K562 (cell line): Measurements from ENCODE around the gene KHSRP. TPM values are rescaled to one million over a fixed set of nuclear protein-coding genes. Genes with fewer than 3 reads are reported as not detected.
"Not testable (repeated sequence)": the region's sequence is repeated elsewhere in the genome, so short reads cannot be mapped to it uniquely, and the experiment has no call there.

Experiments used
- ATAC-seq: fragments of 200-7000 bp; cut with Tn5 transposase; 3 replicates; pipeline ENCODE4 v1.9.1; 2020; ENCODE audit warnings: moderate library complexity
- BruUV-seq: library from RNA; stranded (reverse); fragments of 400-500 nt; replicated peaks from 2 replicates; lab custom pipeline; 2021; lab: Mats Ljungman, UMichigan
- CTCF ChIA-PET: fragments of 300-600 bp; formaldehyde crosslinking; extraction: SDS; loops from one replicate; lab custom pipeline; 2021; ENCODE audit warnings: low intra/inter-chr PET ratio; lab: Yijun Ruan, JAX
- POLR2A ChIA-PET: fragments of 300-600, 350-650 bp; sonication (Branson Sonifier 250); formaldehyde crosslinking; extraction: SDS; loops from one replicate; lab custom pipeline; 2021; ENCODE audit warnings: antibody characterized with exemption, inconsistent platforms; lab: Yijun Ruan, JAX
- DNase-seq, 4 experiments: peaks; one replicate each; pipeline versions ENCODE4 v3.0.0 to v3.0.0-alpha.2; 2011 to 2018; ENCODE audit warnings: low spot score in 3 of 4, mixed read lengths in 3 of 4; ENCODE audit errors: extremely low read depth in 1 of 4
- FAIRE-seq: peaks from 2 replicates; lab custom pipeline; 2011; peaks lifted over from hg19 to GRCh38; lab: Jason Lieb, UNC
- H2AFZ ChIP-seq: 2 replicates; pipeline ENCODE4 v1.6.0; 2011; ENCODE audit warnings: low read depth, low read length, control low read depth, inconsistent platforms
- H3K27ac ChIP-seq: fragments of 200-600 bp; 3 replicates; pipeline ENCODE4 v1.8.0; 2011; ENCODE audit warnings: low read depth, mild to moderate bottlenecking, control low read depth, inconsistent platforms, low read length, moderate library complexity, mixed read lengths; ENCODE audit errors: extremely low read depth
- H3K27me3 ChIP-seq, 2 experiments: fragments of 300-600 bp in 1 of 2; 2 replicates in 1 of 2; 3 replicates in 1 of 2; pipeline versions ENCODE4 v1.6.0 to v1.8.0; 2011; ENCODE audit warnings: inconsistent platforms in 2 of 2, low read length in 2 of 2, mild to moderate bottlenecking in 1 of 2, mixed read lengths in 1 of 2, moderate library complexity in 1 of 2; ENCODE audit not compliant: control insufficient read depth in 2 of 2, insufficient read depth in 2 of 2
- H3K36me3 ChIP-seq: fragments of 300-600 bp; 3 replicates; pipeline ENCODE4 v1.8.0; 2011; ENCODE audit warnings: mild to moderate bottlenecking, low read length, inconsistent platforms; ENCODE audit not compliant: control insufficient read depth, insufficient read depth
- H3K4me1 ChIP-seq, 2 experiments: fragments of 200-600 bp in 1 of 2; replicated peaks in 1 of 2; 2 replicates in 1 of 2; 3 replicates in 1 of 2; pipeline versions ENCODE4 v1.5.1 to v1.8.0; 2011; ENCODE audit warnings: inconsistent platforms in 2 of 2, low read length in 2 of 2, mild to moderate bottlenecking in 1 of 2, mixed read lengths in 1 of 2, moderate library complexity in 1 of 2; ENCODE audit not compliant: control insufficient read depth in 2 of 2, insufficient read depth in 2 of 2
- H3K4me2 ChIP-seq: 2 replicates; pipeline ENCODE4 v1.6.1; 2011; ENCODE audit warnings: low read length, control low read depth, inconsistent platforms, mixed read lengths; ENCODE audit not compliant: insufficient read depth
- H3K4me3 ChIP-seq: fragments of 200-600 bp; sonication (generic), shearing (Covaris generic); 2 replicates; pipeline ENCODE4 v1.5.1; 2016; ENCODE audit warnings: control low read depth, inconsistent platforms
- H3K79me2 ChIP-seq: fragments of 200-600 bp; 3 replicates; pipeline ENCODE4 v1.8.0; 2011; ENCODE audit warnings: low read length, inconsistent platforms; ENCODE audit not compliant: control insufficient read depth, insufficient read depth
- H3K9ac ChIP-seq, 2 experiments: 2 replicates each; pipeline versions ENCODE4 v1.6.0 to v1.6.1; 2011; ENCODE audit warnings: low read depth in 2 of 2, low read length in 2 of 2, control low read depth in 1 of 2, inconsistent platforms in 1 of 2, mild to moderate bottlenecking in 1 of 2, mixed read lengths in 1 of 2; ENCODE audit not compliant: insufficient read depth in 1 of 2
- H3K9me1 ChIP-seq: one replicate; pipeline ENCODE4 v1.6.0; 2011; ENCODE audit warnings: inconsistent platforms, mild to moderate bottlenecking, low read length, moderate library complexity; ENCODE audit not compliant: control insufficient read depth, insufficient read depth
- H3K9me3 ChIP-seq: replicated peaks from 2 replicates; pipeline ENCODE4 v1.5.1; 2011; ENCODE audit warnings: low read depth, low read length, inconsistent platforms; ENCODE audit not compliant: control insufficient read depth, insufficient read depth
- H4K20me1 ChIP-seq: replicated peaks from 2 replicates; pipeline ENCODE4 v1.6.1; 2011; ENCODE audit warnings: low read length, inconsistent platforms, mixed read lengths; ENCODE audit not compliant: control insufficient read depth, insufficient read depth
- CREM ChIP-seq: IDR thresholded peaks from 2 replicates; pipeline ENCODE4 v1.6.1; 2014; ENCODE audit warnings: antibody characterized with exemption, low read depth
- GTF2F1 ChIP-seq: IDR thresholded peaks from 2 replicates; pipeline ENCODE4 v1.6.1; 2011; ENCODE audit warnings: low read depth, low read length, improper control_type of control experiment
- HNRNPK ChIP-seq: fragments of 200-400 bp; formaldehyde crosslinking; IDR thresholded peaks from one replicate; pipeline ENCODE4 v1.6.1; 2018; ENCODE audit warnings: mild to moderate bottlenecking, low read depth, low read length; ENCODE audit not compliant: poor library complexity, severe bottlenecking
- PCBP2 ChIP-seq: fragments of 200-400 bp; formaldehyde crosslinking; IDR thresholded peaks from 2 replicates; pipeline ENCODE4 v1.6.1; 2018; ENCODE audit warnings: low read length, low read depth, mild to moderate bottlenecking, moderate library complexity; ENCODE audit not compliant: poor library complexity, severe bottlenecking
- RBM34 ChIP-seq: fragments of 200-400 bp; formaldehyde crosslinking; IDR thresholded peaks from 2 replicates; pipeline ENCODE4 v1.6.1; 2018; ENCODE audit warnings: low read length, borderline replicate concordance; ENCODE audit not compliant: insufficient read depth
- SRF ChIP-seq, 2 experiments: fragments of 250-450, 450-650 bp in 1 of 2; sonication (Bioruptor Pico) in 1 of 2; sonication (generic) in 1 of 2; formaldehyde crosslinking; IDR thresholded peaks; 2 replicates each; pipeline versions ENCODE4 v1.5.0 to v1.5.1; 2020 to 2022; ENCODE audit warnings: mild to moderate bottlenecking in 1 of 2, missing genetic modification reagents in 1 of 2
- TCF7 ChIP-seq: sonication (generic); IDR thresholded peaks from 2 replicates; pipeline ENCODE4 v1.6.1; 2016; ENCODE audit warnings: antibody characterized with exemption, borderline replicate concordance
- TRIM24 ChIP-seq, 2 experiments: fragments of 450-650 bp; IDR thresholded peaks; 2 replicates each; pipeline ENCODE4 v1.6.1; 2016
- ZFP36 ChIP-seq: fragments of 150-350 bp; IDR thresholded peaks from 2 replicates; pipeline ENCODE4 v1.6.1; 2018; ENCODE audit warnings: low read length, low read depth; ENCODE audit not compliant: partially characterized antibody
- ZNF12 ChIP-seq: sonication (generic); formaldehyde crosslinking; IDR thresholded peaks from 2 replicates; pipeline ENCODE4 v1.4.0; 2020; ENCODE audit warnings: mild to moderate bottlenecking, missing genetic modification reagents
- ZNF121 ChIP-seq: sonication (generic); formaldehyde crosslinking; conservative IDR thresholded peaks from 2 replicates; pipeline ENCODE4 v1.8.0; 2022; ENCODE audit warnings: missing genetic modification reagents
- ZNF263 ChIP-seq: sonication (generic); formaldehyde crosslinking; IDR thresholded peaks from 2 replicates; pipeline ENCODE4 v1.8.0; 2022; ENCODE audit warnings: mild to moderate bottlenecking, missing genetic modification reagents, borderline replicate concordance
- ZNF79 ChIP-seq: fragments of 250-450 bp; sonication (Bioruptor Pico); IDR thresholded peaks from 2 replicates; pipeline ENCODE4 v1.4.0; 2020; ENCODE audit warnings: low read depth, mild to moderate bottlenecking, moderate library complexity
- WGBS: fragments of 100-300 bp; shearing (Covaris generic); methylation state at CpG from one replicate; pipeline ENCODE4 v1.1.6; 2016; ENCODE audit warnings: low coverage, mixed read lengths; ENCODE audit not compliant: insufficient coverage; ENCODE audit errors: missing lambda C conversion rate; 5-methylcytosine and 5-hydroxymethylcytosine counted together
- in situ Hi-C: fragments of 300-500 bp; cut with MboI; formaldehyde crosslinking; loops from 4 replicates; pipeline ENCODE4 v1.15.0; 2018; ENCODE audit warnings: inconsistent platforms, mixed read lengths
- intact Hi-C: fragments of 100-400 bp; cut with micrococcal nuclease; formaldehyde crosslinking; loops from 2 replicates; pipeline ENCODE4 v1.14.2; 2022
- polyA plus RNA-seq, 8 experiments: library from polyadenylated mRNA; depleted of rRNA in 4 of 8; stranded (reverse) in 5 of 8; unstranded in 3 of 8; fragments of >200 nt; fragmentation: Nextera tagmentation in 2 of 8; fragmentation: Illumina TruSeq in 1 of 8; extraction: Ambion mirVana in 2 of 8; extraction: Trizol in 1 of 8; gene quantifications; 2 replicates each; pipeline versions ENCODE4 v1.2.1 to v1.2.3, GENCODE V29; 2011 to 2014; ENCODE audit warnings: inconsistent platforms in 1 of 8, missing spikeins in 1 of 8
- total RNA-seq, 7 experiments: library from RNA; depleted of rRNA in 6 of 7; stranded (reverse); fragments of >200 nt in 6 of 7; fragmentation: Illumina TruSeq in 2 of 7; extraction: Trizol in 2 of 7; gene quantifications; 2 replicates each; pipeline versions ENCODE4 v1.2.1 to v1.2.3, GENCODE V29; 2011 to 2021; ENCODE audit warnings: low replicate concordance in 1 of 7

KHSRP gene
- total and polyA plus RNA-seq, 9 of the 15 experiments (the other 6 are each of a cell fraction or from before 2014, with no cell fraction given) = 4.2 to 564 (median 139) TPM

GRCh38 chr19:6428692-6429418, 4.2 kb upstream of the KHSRP start:
- FAIRE-seq, CTCF ChIA-PET: not testable (repeated sequence)
- intact Hi-C loops = loop anchor here (10.0 kb wide), 2 partner anchors 114 to 264 kb away; no protein-coding TSS in a partner anchor

GRCh38 chr19:6427131-6427530, 2.5 kb upstream of the KHSRP start:
- CTCF ChIA-PET = no interaction called here
- Histone ChIP-seq H3K27ac (no peak overlapping the region), H3K79me2 (peaks cover 39% of the 10 kb centered on the region), H3K4me3 (no peak overlapping the region), H3K4me1 (peaks cover 17 to 38% of the 10 kb centered on the region in 2 experiments), H2AFZ (no peak overlapping the region), H3K9me1 (peaks cover 14% of the 10 kb centered on the region), H3K9ac (0 out of 4 replicates have a peak overlapping the region, but pooled peaks of 1 of the 2 experiments have one; percentile 62), H3K9me3 (no peaks in the 10 kb centered on the region), H3K4me2 (no peak overlapping the region), H3K27me3 (no peaks in the 10 kb centered on the region), H3K36me3 (peaks cover 12% of the 10 kb centered on the region), H4K20me1 (peaks cover 19% of the 10 kb centered on the region)
- intact Hi-C loops = loop anchor here (10.0 kb wide), 2 partner anchors 112 to 262 kb away; no protein-coding TSS in a partner anchor
- no peak for FAIRE-seq
- BruUV-seq = no TSS peak
- 95% methylated on average over 15 of the region's 18 CpGs for WGBS
- in situ Hi-C loops = no loop called here
- POLR2A ChIA-PET = no interaction called here
- no peak for DNase-seq
- no peak for ATAC-seq
- TF ChIP-seq ZNF79 (no peak), TCF7 (no peak), SRF (CRISPR knock-in tag; IDR thresholded peaks at IDR 0.05) (no peak), ZFP36 (no peak), CREM (no peak), GTF2F1 (no peak), ZNF12 (CRISPR knock-in tag) (no peak), RBM34 (no peak), PCBP2 (no peak), TRIM24 (IDR thresholded peaks at IDR 0.05) (no peak)

More at GRCh38 chr19:6428692-6429418, 4.2 kb upstream of the KHSRP start:
- H3K27ac ChIP-seq, H4K20me1 ChIP-seq, H3K27me3 ChIP-seq, H3K9me3 ChIP-seq, H3K9me1 ChIP-seq, DNase-seq, BruUV-seq, POLR2A ChIA-PET, in situ Hi-C loops, H3K36me3 ChIP-seq, ATAC-seq: not testable (repeated sequence)
- Histone ChIP-seq H3K79me2 (peaks cover 22% of the 10 kb centered on the region), H3K4me3 (peak overlapping the region; percentile 52), H2AFZ (peak overlapping the region; percentile 86), H3K4me1 (peaks cover 11 to 34% of the 10 kb centered on the region in 2 experiments), H3K4me2 (peak overlapping the region; percentile 89), H3K9ac (peak overlapping the region; percentile 71 to 85; a peak in 2 of 4 replicates)
- peak; percentile 43; the same call in 1 of the 2 replicates for TF ChIP-seq ZNF263
- TF ChIP-seq ZNF121 (CRISPR knock-in tag) = peak; percentile 77
- TF ChIP-seq PCBP2 = peak; percentile 99
- peak; percentile 79 for TF ChIP-seq HNRNPK
- WGBS = 70% methylated on average over 2 of the region's 2 CpGs
